Activated CD8-positive, alpha-beta memory T cell treated with anti-CD3 and anti-CD28 coated beads, Interleukin-2, amount 10 ng/mL, durations not matched to agents 7 days and 5 days (primary cell): Measurements from ENCODE around the gene CLK4. TPM values are rescaled to one million over a fixed set of nuclear protein-coding genes. Genes with fewer than 3 reads are reported as not detected.

ENCODE experiments used
- ATAC-seq: fragments of 150-1000 bp; cut with Tn5 transposase; one replicate; pipeline ENCODE4 v1.10.0; 2021; ENCODE audit warnings: moderate library complexity
- CTCF ChIA-PET: fragments of 350-600 bp; sonication (Branson Sonifier 250); formaldehyde crosslinking; loops from one replicate; lab custom pipeline; 2021; ENCODE audit warnings: antibody characterized with exemption; lab: Charles Lee
- DNase-seq: peaks from one replicate; pipeline ENCODE4 v3.0.0-alpha.2; 2020
- H3K27ac Mint-ChIP-seq: one replicate; pipeline ENCODE4 v1.8.0; 2021; ENCODE audit warnings: mild to moderate bottlenecking, mixed read lengths
- H3K27me3 Mint-ChIP-seq: one replicate; pipeline ENCODE4 v1.8.0; 2021; ENCODE audit warnings: mixed read lengths
- H3K36me3 Mint-ChIP-seq: one replicate; pipeline ENCODE4 v1.8.0; 2021; ENCODE audit warnings: mild to moderate bottlenecking, mixed read lengths
- H3K4me1 Mint-ChIP-seq: one replicate; pipeline ENCODE4 v1.8.0; 2021; ENCODE audit warnings: mixed read lengths
- H3K4me3 Mint-ChIP-seq: one replicate; pipeline ENCODE4 v1.8.0; 2021; ENCODE audit warnings: mild to moderate bottlenecking, moderate library complexity, mixed read lengths
- H3K9me3 Mint-ChIP-seq: one replicate; pipeline ENCODE4 v1.8.0; 2022; ENCODE audit warnings: low read depth, mixed read lengths
- total RNA-seq, 2 experiments: library from RNA; stranded (reverse); gene quantifications; one replicate each; pipeline ENCODE4 v1.2.3, GENCODE V29; 2021

The CLK4 gene
- total RNA-seq, 2 experiments from 2014 or later = 25.2 to 29.4 TPM

DNA sequence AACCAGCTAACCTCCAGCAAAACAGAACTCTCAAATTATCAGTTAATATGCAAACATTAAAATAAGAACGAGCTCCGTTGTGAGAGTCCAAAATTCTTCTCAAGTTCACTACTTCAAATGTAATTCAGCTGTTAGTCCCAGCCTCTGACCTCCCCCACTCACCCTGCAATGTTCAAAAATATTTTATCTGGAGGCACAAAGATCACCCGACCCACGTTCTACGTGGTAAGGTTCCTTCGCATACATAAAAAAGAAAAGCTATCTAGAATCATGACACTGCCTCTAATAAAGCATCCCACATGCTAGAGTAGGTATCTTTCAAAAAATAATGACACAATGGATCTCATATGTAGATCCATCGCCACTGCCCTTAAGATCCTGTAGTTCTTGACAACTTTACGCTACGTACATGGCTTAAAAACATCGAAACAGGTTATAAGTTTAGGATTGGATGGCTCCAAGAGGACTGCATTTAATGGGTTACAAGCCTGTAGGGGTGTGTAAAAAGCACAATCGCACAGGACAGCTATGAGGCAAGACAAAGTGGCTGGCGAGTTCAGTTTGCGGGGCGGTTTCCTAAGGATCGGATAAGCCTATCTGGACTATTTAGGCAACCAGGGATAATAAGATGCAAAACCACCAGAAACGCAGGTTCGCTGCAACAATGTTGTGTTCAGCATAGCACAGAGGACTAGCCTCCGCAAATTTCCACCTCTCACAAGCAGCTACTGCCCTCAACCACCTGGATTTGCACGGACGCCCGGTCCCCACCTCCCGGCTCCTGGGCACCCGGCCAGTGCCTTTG lies 969 bp downstream of the CLK4 start:
- H3K4me1 Mint-ChIP-seq = peaks cover 27% of the 10 kb centered on the region
- H3K27me3 Mint-ChIP-seq = peaks cover 4% of the 10 kb centered on the region
- ATAC-seq = peak; percentile 34
- H3K4me3 Mint-ChIP-seq = peak overlapping the region; percentile 88
- CTCF ChIA-PET = interaction anchor here (1.0 to 1.2 kb wide), 3 partner anchors 10 to 35 kb away, joined by 3 read pairs; no protein-coding TSS in a partner anchor
- no peak for DNase-seq
- peaks cover 22% of the 10 kb centered on the region for H3K36me3 Mint-ChIP-seq
- peak overlapping the region; percentile 97 for H3K27ac Mint-ChIP-seq
- H3K9me3 Mint-ChIP-seq = no peaks in the 10 kb centered on the region

DNA sequence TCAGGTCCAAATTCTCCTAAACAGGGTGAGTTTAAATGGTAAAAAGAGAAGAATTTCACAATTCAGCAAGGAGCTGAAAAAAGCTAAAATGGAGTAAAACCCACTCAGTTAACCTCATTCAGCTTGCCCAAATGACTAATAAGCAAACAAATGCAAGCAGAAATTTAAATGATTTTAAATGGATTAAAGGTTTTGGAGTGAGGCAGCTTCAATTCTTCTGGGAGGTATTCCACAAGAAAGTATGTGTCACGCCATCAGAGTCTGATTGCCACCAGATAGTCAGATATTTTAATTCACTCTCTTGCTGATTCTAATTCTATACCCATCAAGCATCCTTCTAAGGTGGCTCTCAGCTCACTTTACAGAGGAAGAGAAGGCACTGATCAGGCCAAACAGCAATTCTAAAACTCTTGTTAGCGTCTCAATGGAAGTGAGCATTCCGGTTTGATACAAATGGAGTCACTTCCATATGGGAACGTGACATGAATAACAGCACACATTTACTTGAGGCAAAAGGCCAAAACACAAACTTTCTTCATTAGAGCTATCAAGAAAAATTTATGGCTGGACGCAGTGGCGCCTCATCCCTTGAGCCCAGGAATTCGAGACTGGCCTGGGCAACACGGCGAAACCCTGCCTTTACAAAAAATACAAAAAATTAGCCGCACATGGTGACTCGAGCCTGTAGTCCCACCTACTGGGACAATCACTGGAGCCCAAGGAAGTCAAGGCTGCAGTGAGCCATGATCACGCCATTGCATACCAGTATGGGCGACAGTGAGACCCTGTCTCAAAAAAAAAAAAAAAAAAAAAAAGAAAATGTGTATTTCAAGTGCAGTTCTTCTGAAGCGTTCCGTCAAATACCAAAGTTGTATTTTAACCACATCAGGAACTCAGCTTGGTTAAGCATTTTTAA lies 2.0 kb downstream of the CLK4 start:
- peaks cover 32% of the 10 kb centered on the region for H3K36me3 Mint-ChIP-seq
- peak overlapping the region; percentile 97 for H3K27ac Mint-ChIP-seq
- no peak for ATAC-seq
- no peaks in the 10 kb centered on the region for H3K9me3 Mint-ChIP-seq
- H3K4me3 Mint-ChIP-seq = peak overlapping the region; percentile 88
- H3K27me3 Mint-ChIP-seq = no peaks in the 10 kb centered on the region
- H3K4me1 Mint-ChIP-seq = peaks cover 27% of the 10 kb centered on the region
- DNase-seq = no peak
- CTCF ChIA-PET = interaction anchor here (0.8 to 1.6 kb wide), 7 partner anchors 9 to 390 kb away, joined by 3 to 5 read pairs (median 3); partner anchors contain the start of gene COL23A1

- CTCF ChIA-PET = interaction anchor here (1.4 kb wide), 1 partner anchor 10 kb away, joined by 5 read pairs; no protein-coding TSS in a partner anchor
- Mint-ChIP-seq H3K4me3 (no peak overlapping the region), H3K9me3 (no peaks in the 10 kb centered on the region), H3K4me1 (peaks cover 36% of the 10 kb centered on the region), H3K36me3 (peaks cover 48% of the 10 kb centered on the region), H3K27me3 (no peaks in the 10 kb centered on the region), H3K27ac (no peak overlapping the region)
- DNase-seq (no peak), ATAC-seq (no peak)
These were observed 4.1 kb downstream of the CLK4 start for GRCh38 chr5:178622679-178623247.

- no peak for ATAC-seq
- H3K36me3 Mint-ChIP-seq = peaks cover 68% of the 10 kb centered on the region
These were observed 7.5 kb downstream of the CLK4 start for GRCh38 chr5:178619390-178619789.

GRCh38 chr5:178612299-178612698 lies 14.6 kb downstream of the CLK4 start:
- H3K36me3 Mint-ChIP-seq = peaks cover 66% of the 10 kb centered on the region
- ATAC-seq = no peak
- CTCF ChIA-PET = interaction anchor here (1.0 to 1.4 kb wide), 2 partner anchors 10 to 15 kb away, joined by 3 to 5 read pairs; no protein-coding TSS in a partner anchor
- H3K4me1 Mint-ChIP-seq = peaks cover 2% of the 10 kb centered on the region
- DNase-seq = no peak
- no peaks in the 10 kb centered on the region for H3K27me3 Mint-ChIP-seq
- H3K27ac Mint-ChIP-seq = no peak overlapping the region
- H3K4me3 Mint-ChIP-seq = no peak overlapping the region
- peaks cover 3% of the 10 kb centered on the region for H3K9me3 Mint-ChIP-seq

More at GRCh38 chr5:178619390-178619789, 7.5 kb downstream of the CLK4 start:
- H3K27me3 Mint-ChIP-seq = no peaks in the 10 kb centered on the region
- no peak overlapping the region for H3K4me3 Mint-ChIP-seq
- H3K9me3 Mint-ChIP-seq = no peaks in the 10 kb centered on the region
- H3K4me1 Mint-ChIP-seq = peaks cover 20% of the 10 kb centered on the region
- CTCF ChIA-PET = no interaction called here
- DNase-seq = no peak
- H3K27ac Mint-ChIP-seq = no peak overlapping the region

GRCh38 chr5:178606269-178606668 lies 20.6 kb downstream of the CLK4 start:
- no peak for DNase-seq
- no peak for ATAC-seq
- H3K27ac Mint-ChIP-seq = no peak overlapping the region
- CTCF ChIA-PET = interaction anchor here (0.9 kb wide), 1 partner anchor 19 kb away, joined by 3 read pairs; no protein-coding TSS in a partner anchor
- no peaks in the 10 kb centered on the region for H3K27me3 Mint-ChIP-seq
- H3K4me3 Mint-ChIP-seq = no peak overlapping the region
- H3K36me3 Mint-ChIP-seq = peaks cover 71% of the 10 kb centered on the region
- H3K9me3 Mint-ChIP-seq = peaks cover 3% of the 10 kb centered on the region
- H3K4me1 Mint-ChIP-seq = no peaks in the 10 kb centered on the region

DNA sequence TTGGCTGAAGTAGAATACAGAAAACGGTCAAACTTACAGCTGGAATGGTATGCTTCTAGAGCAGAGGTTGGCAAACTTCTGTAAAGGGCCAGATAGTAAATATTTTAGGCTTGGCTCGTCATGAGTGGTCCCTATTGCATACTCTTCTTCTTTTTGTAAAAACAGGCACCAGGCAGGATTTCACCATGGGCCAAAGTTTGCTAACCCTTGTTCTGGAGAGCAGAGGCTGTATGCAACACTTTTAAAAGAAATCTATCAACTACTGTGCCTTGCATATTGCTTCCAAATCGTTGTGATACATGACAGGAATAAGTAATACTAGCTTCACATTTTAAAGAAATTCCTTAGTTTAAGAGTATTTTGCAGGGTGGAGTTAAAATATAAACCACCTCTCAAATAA lies 21.1 kb downstream of the CLK4 start:
- CTCF ChIA-PET = interaction anchor here (0.9 kb wide), 1 partner anchor 20 kb away, joined by 3 read pairs; no protein-coding TSS in a partner anchor
- Mint-ChIP-seq H3K4me1 (no peaks in the 10 kb centered on the region), H3K36me3 (peaks cover 71% of the 10 kb centered on the region), H3K4me3 (no peak overlapping the region), H3K27me3 (no peaks in the 10 kb centered on the region), H3K27ac (no peak overlapping the region), H3K9me3 (peaks cover 3% of the 10 kb centered on the region)
- ATAC-seq = no peak
- DNase-seq = no peak

GRCh38 chr5:178602752-178603151 lies 24.1 kb downstream of the CLK4 start:
- H3K27ac Mint-ChIP-seq = no peak overlapping the region
- no peak overlapping the region for H3K4me3 Mint-ChIP-seq
- H3K27me3 Mint-ChIP-seq = no peaks in the 10 kb centered on the region
- peaks cover 76% of the 10 kb centered on the region for H3K36me3 Mint-ChIP-seq
- peaks cover 2% of the 10 kb centered on the region for H3K9me3 Mint-ChIP-seq
- no peaks in the 10 kb centered on the region for H3K4me1 Mint-ChIP-seq
- CTCF ChIA-PET = no interaction called here
- ATAC-seq (no peak), DNase-seq (no peak)

DNA sequence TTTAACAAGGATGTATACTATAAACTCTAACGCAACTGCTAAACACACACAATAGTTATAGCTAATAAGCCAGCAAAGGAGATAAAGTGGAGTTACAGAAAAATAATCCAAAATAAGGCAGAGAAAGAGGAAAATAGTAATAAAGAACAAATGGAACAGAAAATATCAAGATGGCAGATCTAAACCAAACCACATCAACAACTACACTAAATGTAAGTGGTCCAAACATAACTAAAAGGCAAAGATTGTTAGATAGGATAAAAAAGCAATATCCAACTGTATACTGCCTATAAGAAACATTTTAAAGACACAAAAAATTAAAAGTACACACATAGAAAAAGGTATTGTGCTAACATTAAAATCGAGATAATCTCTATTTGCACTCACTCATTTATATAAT lies 31.1 kb downstream of the CLK4 start:
- peaks cover 50% of the 10 kb centered on the region for H3K36me3 Mint-ChIP-seq
- peaks cover 20% of the 10 kb centered on the region for H3K9me3 Mint-ChIP-seq
- DNase-seq (no peak), ATAC-seq (no peak)
- H3K4me3 Mint-ChIP-seq = no peak overlapping the region
- no peak overlapping the region for H3K27ac Mint-ChIP-seq
- CTCF ChIA-PET = no interaction called here
- peaks cover 2% of the 10 kb centered on the region for H3K4me1 Mint-ChIP-seq
- peaks cover 13% of the 10 kb centered on the region for H3K27me3 Mint-ChIP-seq

- Mint-ChIP-seq H3K4me3 (no peak overlapping the region), H3K27ac (no peak overlapping the region), H3K9me3 (peaks cover 20% of the 10 kb centered on the region), H3K36me3 (peaks cover 47% of the 10 kb centered on the region), H3K27me3 (peaks cover 16% of the 10 kb centered on the region), H3K4me1 (peaks cover 5% of the 10 kb centered on the region)
- ATAC-seq (no peak), DNase-seq (no peak)
- CTCF ChIA-PET = no interaction called here
These were observed 31.7 kb downstream of the CLK4 start for GRCh38 chr5:178595150-178595549.

DNA sequence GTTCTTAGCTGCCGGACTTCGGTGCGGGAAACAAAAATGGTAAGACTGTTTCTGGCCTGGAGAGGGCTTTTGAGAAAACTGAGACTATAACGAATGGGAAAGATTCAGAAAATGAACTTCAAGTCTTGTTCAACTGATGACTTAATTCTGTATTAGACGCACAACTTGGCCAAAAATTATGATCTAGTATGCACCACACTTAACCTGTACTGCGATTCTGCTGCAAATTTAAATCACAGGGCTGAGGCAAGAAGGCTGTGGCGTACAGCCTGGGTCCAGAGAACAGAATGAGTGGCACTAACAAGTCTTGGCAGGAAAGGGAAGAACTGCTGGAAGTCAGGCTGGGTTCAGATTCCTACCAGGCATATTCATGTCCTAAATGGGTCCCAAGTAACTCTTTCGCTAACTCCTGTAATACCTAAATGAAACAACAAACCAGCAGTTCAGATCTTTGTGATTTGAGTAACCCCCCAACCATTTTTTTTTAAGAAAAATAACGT lies 35.9 kb downstream of the CLK4 start:
- H3K4me3 Mint-ChIP-seq = peak overlapping the region; percentile 16
- ATAC-seq (no peak), DNase-seq (no peak)
- peaks cover 18% of the 10 kb centered on the region for H3K9me3 Mint-ChIP-seq
- no peak overlapping the region for H3K27ac Mint-ChIP-seq
- CTCF ChIA-PET = interaction anchor here (0.5 to 1.8 kb wide), 4 partner anchors 33 to 310 kb away, joined by 3 to 4 read pairs (median 3); no protein-coding TSS in a partner anchor
- peaks cover 18% of the 10 kb centered on the region for H3K36me3 Mint-ChIP-seq
- H3K4me1 Mint-ChIP-seq = peaks cover 5% of the 10 kb centered on the region
- peaks cover 52% of the 10 kb centered on the region for H3K27me3 Mint-ChIP-seq

DNA sequence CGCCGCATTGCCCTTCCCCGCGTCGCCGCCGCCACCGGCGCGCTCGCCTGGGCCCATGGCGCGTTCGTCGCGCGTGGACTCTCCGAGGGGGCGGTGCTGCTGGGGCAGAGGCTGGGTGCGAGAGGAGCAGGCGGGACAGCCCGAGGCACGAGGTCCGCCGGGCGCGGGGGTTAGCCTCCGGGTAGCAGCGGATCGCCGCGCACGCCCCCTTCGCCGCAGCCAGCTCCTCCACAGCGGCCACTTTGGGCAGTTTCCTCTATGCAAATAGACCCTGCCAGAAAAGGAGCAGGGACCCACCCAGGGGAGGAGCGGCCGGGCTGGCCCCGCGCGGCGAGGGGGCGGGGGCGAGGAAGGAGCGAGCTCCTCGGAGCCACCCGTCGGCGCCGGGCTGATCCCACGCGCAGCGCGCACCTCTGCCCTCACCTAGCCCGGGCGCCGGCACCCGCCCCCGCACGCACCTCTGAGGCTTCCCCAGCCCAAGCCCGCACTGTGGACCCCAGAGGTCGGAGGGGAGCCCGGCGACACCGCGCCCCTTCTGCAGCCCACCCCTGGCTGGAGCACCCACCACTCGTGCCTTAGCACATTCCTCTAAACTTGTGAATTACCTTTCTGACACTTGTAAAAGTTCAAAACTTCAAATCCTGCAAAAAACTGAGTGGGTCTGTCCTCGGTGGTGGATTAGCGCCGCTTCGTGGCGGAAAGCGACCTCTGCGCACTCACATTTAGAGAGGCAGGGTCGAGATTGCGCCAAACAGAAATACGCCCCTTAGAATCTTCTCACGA lies 36.5 kb downstream of the CLK4 start, which contains the start of gene COL23A1:
Gene COL23A1, minus strand, starts transcription at position 253 of the 783 bp plus-strand sequence.
- peaks cover 15% of the 10 kb centered on the region for H3K36me3 Mint-ChIP-seq
- DNase-seq (peak; percentile 45), ATAC-seq (peak; percentile 69)
- peak within 1 kb of the TSS; percentile 16 for H3K4me3 Mint-ChIP-seq
- H3K27ac Mint-ChIP-seq = no peak within 1 kb of the TSS
- peaks cover 13% of the 10 kb centered on the region for H3K9me3 Mint-ChIP-seq
- CTCF ChIA-PET = interaction anchor here (0.6 to 1.8 kb wide), 3 partner anchors 9 to 36 kb away, joined by 3 to 4 read pairs (median 3); no protein-coding TSS in a partner anchor
- H3K4me1 Mint-ChIP-seq = peaks cover 5% of the 10 kb centered on the region
- H3K27me3 Mint-ChIP-seq = peaks cover 52% of the 10 kb centered on the region
